ENCODE measurements around the gene C6orf47.

The C6orf47 gene

GRCh38 chr6:31636698-31637596 is 23.6 kb downstream of the C6orf47 start:
- DNase-seq (ENCODE audit: low read depth in 2 of 3, low spot score in 2 of 3): no peak

GRCh38 chr6:31634969-31635575 is 25.5 kb downstream of the C6orf47 start:
- no peak for DNase-seq (ENCODE audit: low read depth in 2 of 3, low spot score in 2 of 3)

- no peak for DNase-seq (ENCODE audit: low read depth in 2 of 3, low spot score in 2 of 3)
These were observed 26.4 kb downstream of the C6orf47 start for GRCh38 chr6:31634131-31634530.

GRCh38 chr6:31633447-31633846 is 27.1 kb downstream of the C6orf47 start:
- no peak for DNase-seq (ENCODE audit: low read depth in 2 of 3, low spot score in 2 of 3)

- DNase-seq (ENCODE audit: low read depth in 2 of 3, low spot score in 2 of 3): no peak
These were observed 28.2 kb downstream of the C6orf47 start for GRCh38 chr6:31632279-31632946.

GRCh38 chr6:31631681-31632278 is 28.8 kb downstream of the C6orf47 start:
- DNase-seq (ENCODE audit: low read depth in 2 of 3, low spot score in 2 of 3): no peak

- DNase-seq (ENCODE audit: low read depth in 2 of 3, low spot score in 2 of 3): no peak
These were observed 29.4 kb downstream of the C6orf47 start for GRCh38 chr6:31631209-31631608.

GRCh38 chr6:31630177-31630934 is 30.2 kb downstream of the C6orf47 start:
- no peak for DNase-seq (ENCODE audit: low read depth in 2 of 3, low spot score in 2 of 3)

GRCh38 chr6:31629014-31629413 is 31.6 kb downstream of the C6orf47 start:
- no peak for DNase-seq (ENCODE audit: low read depth in 2 of 3, low spot score in 2 of 3)

- DNase-seq (ENCODE audit: low read depth in 2 of 3, low spot score in 2 of 3): no peak
These were observed 32.8 kb downstream of the C6orf47 start for GRCh38 chr6:31627690-31628287.

- no peak for DNase-seq (ENCODE audit: low read depth in 2 of 3, low spot score in 2 of 3)
These were observed 33.6 kb downstream of the C6orf47 start for GRCh38 chr6:31626952-31627351.

GRCh38 chr6:31624070-31624469 is 36.5 kb downstream of the C6orf47 start:
- no peak for DNase-seq (ENCODE audit: low read depth in 2 of 3, low spot score in 2 of 3)

GRCh38 chr6:31622684-31623091 is 37.9 kb downstream of the C6orf47 start:
- DNase-seq (ENCODE audit: low read depth in 2 of 3, low spot score in 2 of 3): no peak

GRCh38 chr6:31621991-31622390 is 38.6 kb downstream of the C6orf47 start:
- DNase-seq (ENCODE audit: low read depth in 2 of 3, low spot score in 2 of 3): no peak

GRCh38 chr6:31621320-31621939 is 39.1 kb downstream of the C6orf47 start:
- DNase-seq (ENCODE audit: low read depth in 2 of 3, low spot score in 2 of 3): no peak

- peak in 2 of 3 experiments; percentile 86 to 89 for DNase-seq (ENCODE audit: low read depth in 2 of 3, low spot score in 2 of 3)
These were observed 39.8 kb downstream of the C6orf47 start, which contains the start of gene PRRC2A for GRCh38 chr6:31620586-31621319. TSS of gene PRRC2A (plus strand) at chr6:31620715. CDS start at chr6:31622790, 2,075 bp downstream.

GRCh38 chr6:31619805-31620585 is 40.6 kb downstream of the C6orf47 start:
- peak; percentile 81 to 95 (median 85) for DNase-seq (ENCODE audit: low read depth in 2 of 3, low spot score in 2 of 3)

GRCh38 chr6:31617010-31617409 is 43.6 kb downstream of the C6orf47 start:
- no peak for DNase-seq (ENCODE audit: low read depth in 2 of 3, low spot score in 2 of 3)

Data from activated CD8-positive, alpha-beta memory T cell treated with anti-CD3 and anti-CD28 coated beads for 48 hours (primary cell).